Mucosa of descending colon (tissue), 3 donors: ENCODE measurements around the gene ARPC1B. TPM values are rescaled to one million over a fixed set of nuclear protein-coding genes. Genes with fewer than 3 reads are reported as not detected.

Experiments
- ATAC-seq: fragments of 200-7000 bp; cut with Tn5 transposase; one replicate; pipeline ENCODE4 v1.9.1; 2020; ENCODE audit warnings: mild to moderate bottlenecking, moderate library complexity
- DNase-seq, 3 donors: peaks; one replicate each; pipeline ENCODE4 v3.0.0-alpha.2; 2020
- H3K36me3 ChIP-seq: fragments of 200-600 bp; one replicate; pipeline ENCODE4 v1.8.0; 2021; ENCODE audit warnings: low read depth, mild to moderate bottlenecking
- H3K4me1 ChIP-seq: fragments of 200-600 bp; one replicate; pipeline ENCODE4 v1.8.0; 2021; ENCODE audit warnings: low read depth, mild to moderate bottlenecking
- H3K4me3 ChIP-seq: fragments of 200-600 bp; one replicate; pipeline ENCODE4 v1.8.0; 2021; ENCODE audit warnings: mild to moderate bottlenecking
- H3K9me3 ChIP-seq: fragments of 200-600 bp; one replicate; pipeline ENCODE4 v1.8.0; 2021; ENCODE audit warnings: mild to moderate bottlenecking
- intact Hi-C, 2 donors: fragments of 100-400 bp; cut with DNase I in 1 of 2; cut with micrococcal nuclease in 1 of 2; formaldehyde crosslinking; loops; one replicate each; pipeline versions ENCODE4 v1.11.0 to v1.11.1; 2022; cut with DNase I, micrococcal nuclease
- total RNA-seq, 3 donors: library from RNA; stranded (reverse); fragmentation: NEBNext Ultra II Directional in 2 of 3; extraction: Animal tissue kit (Norgen Biotek cat#: 25700) in 2 of 3; gene quantifications; one replicate each; pipeline versions ENCODE4 v1.2.1 to v1.2.4, GENCODE V29; 2021 to 2023
- TF ChIP-seq, protein P1 (sequence below): fragments of 200-600 bp; IDR thresholded peaks from one replicate; pipeline ENCODE4 v1.8.0; 2022; ENCODE audit warnings: antibody characterized with exemption, mild to moderate bottlenecking
- donor health status: DM: no; HTN: no; CAD: no; lungs with moderate emphysema.
- donor health status: DM: no; HTN: no; CAD: no.
- donor health status: DM: no; HTN: yes; CAD: no.

The ARPC1B gene
- total RNA-seq, 3 donors from 2014 or later, result 107 to 153 (median 119) TPM

- Histone ChIP-seq H3K9me3 (no peaks in the 10 kb centered on the region), H3K36me3 (no peaks in the 10 kb centered on the region), H3K4me1 (peaks cover 8% of the 10 kb centered on the region), H3K4me3 (no peak overlapping the region)
- DNase-seq, result no peak
- ATAC-seq, result no peak
- intact Hi-C loops, result no loop called here
- TF ChIP-seq, protein P1, sequence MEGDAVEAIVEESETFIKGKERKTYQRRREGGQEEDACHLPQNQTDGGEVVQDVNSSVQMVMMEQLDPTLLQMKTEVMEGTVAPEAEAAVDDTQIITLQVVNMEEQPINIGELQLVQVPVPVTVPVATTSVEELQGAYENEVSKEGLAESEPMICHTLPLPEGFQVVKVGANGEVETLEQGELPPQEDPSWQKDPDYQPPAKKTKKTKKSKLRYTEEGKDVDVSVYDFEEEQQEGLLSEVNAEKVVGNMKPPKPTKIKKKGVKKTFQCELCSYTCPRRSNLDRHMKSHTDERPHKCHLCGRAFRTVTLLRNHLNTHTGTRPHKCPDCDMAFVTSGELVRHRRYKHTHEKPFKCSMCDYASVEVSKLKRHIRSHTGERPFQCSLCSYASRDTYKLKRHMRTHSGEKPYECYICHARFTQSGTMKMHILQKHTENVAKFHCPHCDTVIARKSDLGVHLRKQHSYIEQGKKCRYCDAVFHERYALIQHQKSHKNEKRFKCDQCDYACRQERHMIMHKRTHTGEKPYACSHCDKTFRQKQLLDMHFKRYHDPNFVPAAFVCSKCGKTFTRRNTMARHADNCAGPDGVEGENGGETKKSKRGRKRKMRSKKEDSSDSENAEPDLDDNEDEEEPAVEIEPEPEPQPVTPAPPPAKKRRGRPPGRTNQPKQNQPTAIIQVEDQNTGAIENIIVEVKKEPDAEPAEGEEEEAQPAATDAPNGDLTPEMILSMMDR, result no peak
Observed at GRCh38 chr7:99433158-99433557, 58.6 kb downstream of the ARPC1B start.

- Histone ChIP-seq H3K4me1 (peaks cover 17% of the 10 kb centered on the region), H3K9me3 (no peaks in the 10 kb centered on the region), H3K36me3 (no peaks in the 10 kb centered on the region), H3K4me3 (peak overlapping the region; percentile 96)
- intact Hi-C loops, result no loop called here
- peak in 1 of 3 donors; percentile 21 for DNase-seq
- ATAC-seq, result peak; percentile 42
- TF ChIP-seq, protein P1, result no peak
Observed at GRCh38 chr7:99437946-99438572, 63.5 kb downstream of the ARPC1B start.

DNA sequence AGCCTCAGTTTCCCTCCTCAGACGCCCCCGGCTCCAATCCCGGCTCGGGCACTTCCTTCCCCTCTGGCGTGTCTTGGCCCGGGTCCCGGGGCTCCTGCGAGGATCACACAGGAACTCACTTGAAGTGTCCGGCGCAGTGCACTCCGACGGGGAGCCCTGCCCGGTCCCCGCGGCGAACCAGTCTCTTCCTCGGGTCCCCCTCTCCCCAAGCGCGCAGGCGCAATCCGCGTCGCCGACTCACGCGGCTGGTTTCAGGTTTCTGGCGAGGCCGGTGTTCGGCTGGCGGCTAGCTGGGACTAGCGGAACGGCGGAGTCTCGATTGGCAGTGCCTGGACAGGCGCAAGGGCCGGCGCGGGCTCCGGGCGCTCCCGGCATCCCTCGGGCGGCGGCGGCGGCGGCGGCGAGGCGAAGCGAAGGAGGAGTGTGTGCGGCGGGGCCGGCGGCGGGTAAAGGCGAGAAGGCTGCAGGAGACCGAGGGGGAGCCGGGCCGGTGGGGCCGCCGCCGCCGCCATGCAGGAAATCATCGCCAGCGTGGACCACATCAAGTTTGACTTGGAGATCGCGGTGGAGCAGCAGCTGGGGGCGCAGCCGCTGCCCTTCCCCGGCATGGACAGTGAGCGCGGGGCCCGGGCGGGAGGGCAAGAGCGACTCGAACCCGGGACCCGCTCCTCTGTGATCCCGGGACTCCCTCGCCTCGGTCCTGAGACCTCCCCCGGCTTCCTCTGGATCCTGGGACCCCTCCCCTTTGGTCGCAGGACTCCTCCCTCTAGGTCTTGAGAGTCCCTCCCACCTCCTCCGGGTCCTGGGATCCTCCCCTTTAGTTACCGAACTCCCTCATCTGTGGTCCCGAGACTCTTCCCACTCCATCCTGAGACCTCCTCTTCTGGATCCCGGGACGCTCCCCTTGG lies 64.3 kb downstream of the ARPC1B start, which contains the start of the genes CPSF4 and PTCD1:
CPSF4 (plus strand) TSS at position 371 of the 908 bp plus-strand sequence; CDS start at position 511, 140 bp downstream.
PTCD1 (minus strand) TSS at position 226 of the 908 bp plus-strand sequence. CDS start 3,556 bp downstream, outside the sequence.
- Histone ChIP-seq H3K36me3 (no peaks in the 10 kb centered on the region), H3K9me3 (no peaks in the 10 kb centered on the region), H3K4me1 (peaks cover 17% of the 10 kb centered on the region), H3K4me3 (peak within 1 kb of the TSS; percentile 96)
- TF ChIP-seq, protein P1, result no peak
- peak; percentile 94 to 97 (median 97) for DNase-seq
- ATAC-seq, result peak; percentile 99
- intact Hi-C loops, result no loop called here

GRCh38 chr7:99440195-99440594 lies 65.7 kb downstream of the ARPC1B start:
- intact Hi-C loops, result no loop called here
- H3K36me3 ChIP-seq, result no peaks in the 10 kb centered on the region
- H3K9me3 ChIP-seq, result no peaks in the 10 kb centered on the region
- DNase-seq (no peak), ATAC-seq (no peak)
- H3K4me3 ChIP-seq, result no peak overlapping the region
- TF ChIP-seq, protein P1, result no peak
- peaks cover 17% of the 10 kb centered on the region for H3K4me1 ChIP-seq

Other genes with a start within 250 kb of the ARPC1B start
- gene SMURF1, start 230.6 kb upstream of the ARPC1B start, total RNA-seq, result 10 to 100 TPM; 28.4 to 36.0 (median 31.2) TPM
- under 1 TPM; 0.16 to 0.43 (median 0.32) TPM for gene KPNA7, start 166.6 kb upstream of the ARPC1B start, total RNA-seq
- gene MYH16, start 101.9 kb upstream of the ARPC1B start, total RNA-seq, result not detected
- 100 to 1,000 TPM; 142 to 158 (median 157) TPM for gene ARPC1A, start 48.8 kb upstream of the ARPC1B start, total RNA-seq
- gene PDAP1, start 33.9 kb downstream of the ARPC1B start, total RNA-seq, result 10 to 100 TPM; 72.8 to 90.9 (median 90.7) TPM
- gene BUD31, start 34.2 kb downstream of the ARPC1B start, total RNA-seq, result 10 to 100 TPM; 67.3 to 79.5 (median 76.7) TPM
- gene PTCD1, start 64.1 kb downstream of the ARPC1B start, total RNA-seq, result 1 to 10 TPM; 4.3 to 9.9 (median 6.6) TPM
- 10 to 100 TPM; 23.2 to 33.5 (median 24.8) TPM for gene CPSF4, start 64.2 kb downstream of the ARPC1B start, total RNA-seq
- gene ATP5MF, start 91.4 kb downstream of the ARPC1B start, total RNA-seq, result 100 to 1,000 TPM; 229 to 341 (median 331) TPM
- 10 to 100 TPM; 12.3 to 25.4 (median 23.4) TPM for gene ZNF789, start 98.2 kb downstream of the ARPC1B start, total RNA-seq
- gene ZNF394, start 125.6 kb downstream of the ARPC1B start, total RNA-seq, result 10 to 100 TPM; 30.5 to 43.9 (median 36.5) TPM
- 1 to 10 TPM; 5.9 to 10.0 (median 6.4) TPM for gene ZKSCAN5, start 129.9 kb downstream of the ARPC1B start, total RNA-seq
- 1 to 10 TPM; 3.8 to 5.6 (median 5.1) TPM for gene FAM200A, start 177.4 kb downstream of the ARPC1B start, total RNA-seq
- 10 to 100 TPM; 64.4 to 99.0 (median 84.0) TPM for gene ZNF655, start 183.9 kb downstream of the ARPC1B start, total RNA-seq
- gene TMEM225B, start 223.5 kb downstream of the ARPC1B start, total RNA-seq, result 1 to 10 TPM in 1 of 3 donors, under 1 TPM in 2; 0.58 to 1.2 (median 0.82) TPM
- 10 to 100 TPM; 11.9 to 20.0 (median 18.5) TPM for gene ZSCAN25, start 242.2 kb downstream of the ARPC1B start, total RNA-seq